SK-N-SH (cell line): Measurements from ENCODE around the gene ELF3. TPM values are rescaled to one million over a fixed set of nuclear protein-coding genes. Genes with fewer than 3 reads are reported as not detected.
A peak's percentile ranks its signal among the peaks of the same experiment; 100 is the strongest.

ENCODE experiments used
- CTCF ChIA-PET: fragments of 300-600, 350-600 bp; formaldehyde crosslinking; extraction: SDS; loops from one replicate; lab custom pipeline; 2021; lab: Yijun Ruan, JAX
- POLR2A ChIA-PET: fragments of 350-600 bp; sonication (Branson Sonifier 250); formaldehyde crosslinking; extraction: SDS; loops from one replicate; lab custom pipeline; 2020; ENCODE audit warnings: antibody characterized with exemption, inconsistent platforms; lab: Yijun Ruan, JAX
- DNase-seq: peaks from one replicate; pipeline ENCODE4 v3.0.0; 2012
- H2AFZ ChIP-seq: fragments of 200-600 bp; sonication (generic); 2 replicates; pipeline ENCODE4 v1.8.1; 2016; ENCODE audit warnings: antibody characterized with exemption, mild to moderate bottlenecking, low read depth
- H3F3A ChIP-seq: fragments of 200-600 bp; sonication (generic); replicated peaks from 2 replicates; pipeline ENCODE3; 2016; ENCODE audit warnings: antibody characterized with exemption, mild to moderate bottlenecking; ENCODE audit not compliant: insufficient read depth
- H3K27ac ChIP-seq, 2 experiments: fragments of 200-500 bp in 1 of 2; fragments of 200-600 bp in 1 of 2; sonication (Bioruptor generic) in 1 of 2; sonication (generic), shearing (Covaris generic) in 1 of 2; 2 replicates each; pipeline versions ENCODE4 v1.5.1 to v1.6.1; 2014 to 2016; ENCODE audit warnings: low read depth in 2 of 2, inconsistent platforms in 1 of 2, low read length in 1 of 2, mild to moderate bottlenecking in 1 of 2, mixed read lengths in 1 of 2
- H3K27me3 ChIP-seq: fragments of 200-600 bp; sonication (generic), shearing (Covaris generic); 2 replicates; pipeline ENCODE4 v1.6.1; 2016; ENCODE audit warnings: mixed run types; ENCODE audit not compliant: insufficient read depth
- H3K36me3 ChIP-seq, 2 experiments: fragments of 200-500 bp in 1 of 2; fragments of 200-600 bp in 1 of 2; sonication (Bioruptor generic) in 1 of 2; sonication (generic) in 1 of 2; replicated peaks in 1 of 2; 2 replicates each; pipeline versions ENCODE3 to v1.5.1; 2014 to 2016; ENCODE audit warnings: low read length in 1 of 2, mild to moderate bottlenecking in 1 of 2; ENCODE audit not compliant: insufficient read depth in 2 of 2, control insufficient read depth in 1 of 2
- H3K4me1 ChIP-seq, 2 experiments: fragments of 200-500 bp in 1 of 2; fragments of 200-600 bp in 1 of 2; sonication (Bioruptor generic) in 1 of 2; sonication (generic), shearing (Covaris generic) in 1 of 2; 2 replicates each; pipeline versions ENCODE4 v1.5.1 to v1.6.1; 2014 to 2016; ENCODE audit warnings: low read depth in 1 of 2, low read length in 1 of 2, mixed run types in 1 of 2; ENCODE audit not compliant: insufficient read depth in 2 of 2, control insufficient read depth in 1 of 2
- H3K4me2 ChIP-seq: fragments of 200-600 bp; sonication (generic), shearing (Covaris generic); 2 replicates; pipeline ENCODE4 v1.6.1; 2017; ENCODE audit warnings: mixed run types
- H3K4me3 ChIP-seq, 2 experiments: fragments of 200-500 bp in 1 of 2; fragments of 200-600 bp in 1 of 2; sonication (Bioruptor generic) in 1 of 2; sonication (generic), shearing (Covaris generic) in 1 of 2; 2 replicates each; pipeline versions ENCODE4 v1.5.1 to v1.8.1; 2014 to 2016; ENCODE audit warnings: low read depth in 2 of 2, inconsistent platforms in 1 of 2, low read length in 1 of 2, mild to moderate bottlenecking in 1 of 2, mixed read lengths in 1 of 2, moderate library complexity in 1 of 2
- H3K79me2 ChIP-seq: fragments of 200-600 bp; sonication (generic); 2 replicates; pipeline ENCODE4 v1.8.1; 2017; ENCODE audit warnings: mild to moderate bottlenecking; ENCODE audit not compliant: insufficient read depth
- H3K9ac ChIP-seq: fragments of 200-600 bp; sonication (generic); 2 replicates; pipeline ENCODE4 v1.6.1; 2017; ENCODE audit warnings: mixed run types
- H3K9me2 ChIP-seq: fragments of 200-600 bp; sonication (generic); 2 replicates; pipeline ENCODE4 v1.6.1; 2017; ENCODE audit warnings: mixed run types
- H3K9me3 ChIP-seq: fragments of 200-600 bp; sonication (generic); 2 replicates; pipeline ENCODE4 v1.6.1; 2017; ENCODE audit warnings: mixed run types, mild to moderate bottlenecking, moderate library complexity
- H4K20me1 ChIP-seq: fragments of 200-600 bp; sonication (generic); 2 replicates; pipeline ENCODE4 v1.6.1; 2017; ENCODE audit warnings: mild to moderate bottlenecking, mixed run types; ENCODE audit not compliant: insufficient read depth
- JUND ChIP-seq: IDR thresholded peaks from 2 replicates; pipeline ENCODE4 v1.4.0; 2012
- NRF1 ChIP-seq: IDR thresholded peaks from 2 replicates; pipeline ENCODE4 v1.6.1; 2012; ENCODE audit warnings: low read depth, mild to moderate bottlenecking, low read length
- PBX3 ChIP-seq: IDR thresholded peaks from 2 replicates; pipeline ENCODE4; 2012
- RCOR1 ChIP-seq: fragments of 150-350 bp; IDR thresholded peaks from 2 replicates; pipeline ENCODE4 v1.6.1; 2017; ENCODE audit warnings: antibody characterized with exemption, low read length
- REST ChIP-seq: IDR thresholded peaks from 2 replicates; pipeline ENCODE4 v1.6.1; 2012; ENCODE audit warnings: mild to moderate bottlenecking, low read depth, low read length, moderate library complexity
- RFX5 ChIP-seq: IDR thresholded peaks from 2 replicates; pipeline ENCODE4 v1.6.1; 2012; ENCODE audit warnings: mild to moderate bottlenecking, improper control_type of control experiment, low read length
- TAF1 ChIP-seq: IDR thresholded peaks from 2 replicates; pipeline ENCODE4 v1.6.1; 2012; ENCODE audit warnings: low read depth, mild to moderate bottlenecking, low read length, moderate library complexity, borderline replicate concordance
- TCF12 ChIP-seq: IDR thresholded peaks from 2 replicates; pipeline ENCODE4 v1.4.0; 2012
- USF1 ChIP-seq: IDR thresholded peaks from 2 replicates; pipeline ENCODE4 v1.4.0; 2012; ENCODE audit warnings: low read depth, borderline replicate concordance
- WGBS: methylation state at CpG from one replicate; pipeline ENCODE4 v1.1.6; 2017; ENCODE audit warnings: low lambda C conversion rate; 5-methylcytosine and 5-hydroxymethylcytosine counted together
- polyA plus RNA-seq, 3 experiments: library from polyadenylated mRNA; depleted of rRNA; stranded (reverse); fragments of >200 nt; gene quantifications; 2 replicates each; pipeline ENCODE4 v1.2.3, GENCODE V29; 2012

The ELF3 gene
- polyA plus RNA-seq, 1 of the 3 experiments (the other 2 are of a cell fraction): 0.10 TPM

GRCh38 chr1:202015662-202015937 lies 5.2 kb downstream of the ELF3 start:
- H3K4me2 ChIP-seq: no peak overlapping the region
- H3K9ac ChIP-seq: no peak overlapping the region
- 79% methylated on average over 3 of the region's 3 CpGs for WGBS
- no peaks in the 10 kb centered on the region for H3K79me2 ChIP-seq
- no peaks in the 10 kb centered on the region for H4K20me1 ChIP-seq
- no peak overlapping the region for H3K27ac ChIP-seq
- DNase-seq: no peak
- no peaks in the 10 kb centered on the region for H3K9me3 ChIP-seq
- no peaks in the 10 kb centered on the region; a peak in 1 of 4 replicates for H3K4me1 ChIP-seq
- H3F3A ChIP-seq: no peaks in the 10 kb centered on the region
- no peak overlapping the region for H2AFZ ChIP-seq
- no peaks in the 10 kb centered on the region for H3K36me3 ChIP-seq
- H3K27me3 ChIP-seq: no peaks in the 10 kb centered on the region
- TF ChIP-seq JUND: no peak
- no peak for TF ChIP-seq TAF1
- no peak for TF ChIP-seq USF1
- no peak for TF ChIP-seq RCOR1
- no peak for TF ChIP-seq NRF1
- no peak for TF ChIP-seq RFX5
- TF ChIP-seq REST: no peak
- ChIA-PET POLR2A (no interaction called here), CTCF (interaction anchor here (1.1 to 20.4 kb wide), 5 partner anchors 15 to 119 kb away, joined by 3 to 411 read pairs (median 5); partner anchors contain the start of gene GPR37L1)
- H3K4me3 ChIP-seq: no peak overlapping the region
- H3K9me2 ChIP-seq: no peaks in the 10 kb centered on the region

GRCh38 chr1:202016022-202016810 lies 5.8 kb downstream of the ELF3 start:
- H3K4me1 ChIP-seq: no peaks in the 10 kb centered on the region; a peak in 1 of 4 replicates
- no peaks in the 10 kb centered on the region for H3K36me3 ChIP-seq
- 81% methylated on average over 9 of the region's 9 CpGs for WGBS
- H3K9me3 ChIP-seq: no peaks in the 10 kb centered on the region
- H3K27me3 ChIP-seq: no peaks in the 10 kb centered on the region
- H3K27ac ChIP-seq: no peak overlapping the region
- H3K9me2 ChIP-seq: no peaks in the 10 kb centered on the region
- no peak for DNase-seq
- ChIA-PET CTCF (interaction anchor here (0.6 to 20.4 kb wide), 6 partner anchors 16 to 119 kb away, joined by 3 to 411 read pairs (median 6); partner anchors contain the start of gene GPR37L1), POLR2A (interaction anchor here (0.6 kb wide), 1 partner anchor 1024 kb away, joined by 3 read pairs; no protein-coding TSS in a partner anchor)
- no peaks in the 10 kb centered on the region for H3F3A ChIP-seq
- H2AFZ ChIP-seq: no peak overlapping the region
- no peak overlapping the region for H3K4me3 ChIP-seq
- no peaks in the 10 kb centered on the region for H4K20me1 ChIP-seq
- H3K9ac ChIP-seq: no peak overlapping the region
- TF ChIP-seq RFX5: no peak
- TF ChIP-seq TCF12: peak; percentile 49
- 0 out of 2 replicates have a peak, but pooled peaks have one; percentile 22 for TF ChIP-seq PBX3
- no peaks in the 10 kb centered on the region for H3K79me2 ChIP-seq
- H3K4me2 ChIP-seq: no peak overlapping the region
